ENCODE results near the gene AP2A2. TPM values are rescaled to one million over a fixed set of nuclear protein-coding genes. Genes with fewer than 3 reads are reported as not detected.

AP2A2 gene
- total and polyA plus RNA-seq, 2 donors (not counting 1 experiment from before 2014, with no cell fraction given) = 53.1 to 57.0 TPM

GRCh38 chr11:1044160-1044559 lies 118.5 kb downstream of the AP2A2 start:
- no peak overlapping the region for H3K9ac ChIP-seq (ENCODE audit: low read length)
- ChIA-PET CTCF (no interaction called here), POLR2A (no interaction called here)
- Mint-ChIP-seq H3K4me3 (no peak overlapping the region), H3K4me1 (no peaks in the 10 kb centered on the region), H3K27me3 (peaks cover 11% of the 10 kb centered on the region), H3K27ac (no peak overlapping the region), H3K9me3 (ENCODE audit: insufficient read depth) (no peaks in the 10 kb centered on the region)
- DNase-seq = no peak
- H2AFZ ChIP-seq (ENCODE audit: insufficient read depth, low read depth, low read length, poor library complexity, severe bottlenecking) = no peak overlapping the region
- H3K4me2 ChIP-seq (replicated peaks; ENCODE audit: low read depth, low read length, poor library complexity, severe bottlenecking) = no peak overlapping the region
- WGBS (ENCODE audit: insufficient coverage) = 92% methylated on average over 2 of the region's 6 CpGs
- no peak overlapping the region for H3K27ac ChIP-seq (ENCODE audit: low read length in 2 of 2)
- H3K9me3 ChIP-seq (ENCODE audit: control extremely low read depth in 1 of 3, control insufficient read depth in 2 of 3, insufficient read depth in 1 of 3, low read length in 2 of 3) = no peaks in the 10 kb centered on the region
- H3K79me2 ChIP-seq (ENCODE audit: control insufficient read depth, insufficient read depth, low read length) = no peaks in the 10 kb centered on the region
- TF ChIP-seq EZH2 (IDR thresholded peaks at IDR 0.05; ENCODE audit: borderline replicate concordance, insufficient read depth, low read depth, low read length, poor library complexity, severe bottlenecking) (no peak), CTCF (IDR thresholded peaks at IDR 0.05) (no peak)
- H4K20me1 ChIP-seq (ENCODE audit: control insufficient read depth, insufficient read depth, low read length, poor library complexity, severe bottlenecking) = no peaks in the 10 kb centered on the region
- no peaks in the 10 kb centered on the region for H3K4me1 ChIP-seq (ENCODE audit: control insufficient read depth in 2 of 2, insufficient read depth in 2 of 2, low read length in 2 of 2)
- H3K36me3 ChIP-seq (replicated peaks in 1 of 2; ENCODE audit: control extremely low read depth in 1 of 2, control insufficient read depth in 1 of 2, extremely low read depth in 1 of 2, insufficient read depth in 2 of 2, low read length in 1 of 2) = no peaks in the 10 kb centered on the region
- no peaks in the 10 kb centered on the region for H3K27me3 ChIP-seq (replicated peaks in 1 of 4; ENCODE audit: control extremely low read depth in 1 of 4, control insufficient read depth in 3 of 4, insufficient read depth in 4 of 4, low read length in 3 of 4)
- ATAC-seq (ENCODE audit: low read depth) = no peak
- H3K4me3 ChIP-seq (ENCODE audit: control extremely low read depth in 1 of 5, extremely low read depth in 1 of 5, insufficient read depth in 1 of 5, low read depth in 2 of 5, low read length in 4 of 5) = no peak overlapping the region
- intact Hi-C loops (cut with micrococcal nuclease) = no loop called here

GRCh38 chr11:1047595-1048156 lies 122.0 kb downstream of the AP2A2 start:
- no peak overlapping the region for H3K9ac ChIP-seq (ENCODE audit: low read length)
- H3K4me1 ChIP-seq (ENCODE audit: control insufficient read depth in 2 of 2, insufficient read depth in 2 of 2, low read length in 2 of 2) = peaks cover 4 to 6% of the 10 kb centered on the region in 2 donors
- H3K27ac Mint-ChIP-seq = no peak overlapping the region
- 64% methylated on average over 20 of the region's 22 CpGs for WGBS (ENCODE audit: insufficient coverage)
- DNase-seq (no peak), ATAC-seq (ENCODE audit: low read depth) (no peak)
- ChIA-PET CTCF (no interaction called here), POLR2A (interaction anchor here (0.7 kb wide), 1 partner anchor 204 kb away, joined by 3 read pairs; no protein-coding TSS in a partner anchor)
- no peaks in the 10 kb centered on the region for H3K79me2 ChIP-seq (ENCODE audit: control insufficient read depth, insufficient read depth, low read length)
- peaks cover 0 to 23% (median 3%) of the 10 kb centered on the region in 4 experiments for H3K27me3 ChIP-seq (replicated peaks in 1 of 4; ENCODE audit: control extremely low read depth in 1 of 4, control insufficient read depth in 3 of 4, insufficient read depth in 4 of 4, low read length in 3 of 4)
- no peaks in the 10 kb centered on the region for H3K36me3 ChIP-seq (replicated peaks in 1 of 2; ENCODE audit: control extremely low read depth in 1 of 2, control insufficient read depth in 1 of 2, extremely low read depth in 1 of 2, insufficient read depth in 2 of 2, low read length in 1 of 2)
- H3K4me1 Mint-ChIP-seq = peaks cover 3% of the 10 kb centered on the region
- peaks cover 15% of the 10 kb centered on the region for H3K27me3 Mint-ChIP-seq
- H3K9me3 Mint-ChIP-seq (ENCODE audit: insufficient read depth) = no peaks in the 10 kb centered on the region
- no peak overlapping the region for H3K27ac ChIP-seq (ENCODE audit: low read length in 2 of 2)
- no peak overlapping the region for H3K4me3 Mint-ChIP-seq
- intact Hi-C loops (cut with micrococcal nuclease) = no loop called here
- no peak overlapping the region for H3K4me3 ChIP-seq (ENCODE audit: control extremely low read depth in 1 of 5, extremely low read depth in 1 of 5, insufficient read depth in 1 of 5, low read depth in 2 of 5, low read length in 4 of 5)
- H4K20me1 ChIP-seq (ENCODE audit: control insufficient read depth, insufficient read depth, low read length, poor library complexity, severe bottlenecking) = no peaks in the 10 kb centered on the region
- no peak overlapping the region for H2AFZ ChIP-seq (ENCODE audit: insufficient read depth, low read depth, low read length, poor library complexity, severe bottlenecking)
- H3K9me3 ChIP-seq (ENCODE audit: control extremely low read depth in 1 of 3, control insufficient read depth in 2 of 3, insufficient read depth in 1 of 3, low read length in 2 of 3) = no peaks in the 10 kb centered on the region
- no peak overlapping the region for H3K4me2 ChIP-seq (replicated peaks; ENCODE audit: low read depth, low read length, poor library complexity, severe bottlenecking)
- TF ChIP-seq EZH2 (IDR thresholded peaks at IDR 0.05; ENCODE audit: borderline replicate concordance, insufficient read depth, low read depth, low read length, poor library complexity, severe bottlenecking) (no peak), CTCF (IDR thresholded peaks at IDR 0.05) (no peak)

Data from B cell (primary cell).